Esophagus mucosa (tissue), 1 donor: ENCODE data around the gene PRKAG2. TPM values are rescaled to one million over a fixed set of nuclear protein-coding genes. Genes with fewer than 3 reads are reported as not detected.
A peak's percentile ranks its signal among the peaks of the same experiment; 100 is the strongest.

Experiments used
- ATAC-seq: fragments of 200-7000 bp; cut with Tn5 transposase; one replicate; pipeline ENCODE4 v1.9.1; 2020
- total RNA-seq: library from RNA; stranded (reverse); gene quantifications from one replicate; pipeline ENCODE4 v1.2.4, GENCODE V29; 2023
- donor health status: DM: yes; HTN: yes; CAD: no.

The PRKAG2 gene
- total RNA-seq, 1 donor from 2014 or later = 9.5 TPM

DNA sequence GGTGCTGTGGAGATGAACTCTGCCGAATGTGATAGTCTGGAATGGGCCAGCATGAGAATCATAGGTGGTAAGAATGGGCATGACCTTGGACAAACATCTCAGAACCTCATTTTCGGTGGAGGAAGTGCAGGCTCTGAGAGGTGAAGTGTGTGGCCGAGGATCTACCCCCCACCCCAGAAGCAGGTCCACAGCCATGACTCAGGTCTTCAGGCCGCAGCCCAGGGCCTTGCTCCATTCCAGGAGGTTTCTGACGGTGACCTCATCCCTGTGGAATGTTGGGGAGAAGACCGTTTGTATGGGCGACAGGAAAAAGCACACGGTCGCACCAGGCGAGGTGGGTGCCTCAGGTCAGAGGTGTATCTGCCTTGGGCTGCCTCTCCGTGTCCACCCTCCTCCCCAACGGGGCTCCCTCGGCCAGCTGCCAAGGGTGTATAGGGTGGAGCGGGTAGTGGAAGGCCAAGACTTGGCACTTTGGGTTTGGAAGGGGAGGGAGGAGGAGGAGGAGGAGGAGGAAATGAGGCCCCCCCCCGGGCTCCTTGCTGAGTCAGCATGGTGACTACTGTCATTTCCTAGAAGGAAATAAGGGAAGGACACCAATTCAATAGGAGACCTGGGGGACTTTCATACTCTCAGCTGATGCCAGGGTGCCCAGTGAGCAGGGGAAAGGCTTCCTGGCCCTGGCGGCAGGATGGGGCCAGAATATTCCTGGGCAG is 189.2 kb downstream of the PRKAG2 start:
- ATAC-seq = peak; percentile 75

DNA sequence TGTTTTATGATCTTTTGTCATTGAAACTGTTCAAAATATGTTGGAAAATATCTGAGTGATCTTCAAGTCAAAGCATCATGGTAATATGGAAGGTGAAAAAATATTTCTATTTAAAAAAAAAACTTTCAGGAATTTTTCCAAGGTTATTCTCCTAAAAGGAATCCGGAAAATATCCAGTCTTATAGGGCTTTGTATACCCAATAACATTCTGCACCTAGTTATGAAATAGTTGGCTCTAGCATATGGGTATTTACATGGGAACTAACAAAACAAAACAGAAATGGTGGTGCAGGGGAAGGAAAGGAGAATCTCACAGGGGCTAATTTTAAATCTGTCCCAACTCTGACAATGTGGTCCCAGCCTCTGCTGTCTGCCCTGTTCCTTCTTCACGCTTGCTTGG is 190.1 kb downstream of the PRKAG2 start:
- no peak for ATAC-seq

DNA sequence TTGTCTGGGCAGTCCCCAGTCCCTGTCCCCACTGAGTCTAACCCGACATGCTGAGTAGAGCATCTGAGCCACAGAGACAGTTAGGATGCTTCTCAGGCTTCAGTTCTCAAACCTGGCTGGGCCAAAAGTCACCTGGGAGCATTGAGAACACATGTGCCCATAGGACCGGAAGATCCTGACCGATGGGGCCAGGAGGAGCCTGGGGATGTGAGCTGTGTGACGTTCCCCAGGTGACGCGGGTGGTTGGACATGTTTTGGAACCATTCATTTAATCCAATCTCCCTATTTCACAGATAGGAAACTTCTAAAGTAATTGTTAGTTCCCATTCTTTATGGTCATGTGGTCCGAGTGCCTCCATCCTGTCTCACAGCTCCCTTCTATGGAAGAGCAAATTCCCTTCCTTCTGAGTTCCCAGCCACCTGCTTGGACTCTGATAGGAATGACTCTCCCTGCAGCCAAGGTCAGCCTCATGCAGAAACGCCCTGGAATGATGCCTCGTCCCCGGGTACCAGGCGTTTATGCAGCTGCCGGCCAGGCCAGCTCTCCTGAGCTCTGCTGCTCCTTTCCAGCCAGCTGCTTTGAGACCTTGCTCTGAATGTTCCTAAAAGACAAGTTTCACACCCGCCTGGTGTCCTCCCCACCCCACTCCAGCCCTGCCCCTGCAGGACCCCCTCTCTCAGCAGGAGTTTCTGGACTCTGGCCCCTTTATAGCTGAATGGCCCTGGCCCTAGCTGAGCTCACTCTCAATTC is 190.7 kb downstream of the PRKAG2 start:
- ATAC-seq = no peak

DNA sequence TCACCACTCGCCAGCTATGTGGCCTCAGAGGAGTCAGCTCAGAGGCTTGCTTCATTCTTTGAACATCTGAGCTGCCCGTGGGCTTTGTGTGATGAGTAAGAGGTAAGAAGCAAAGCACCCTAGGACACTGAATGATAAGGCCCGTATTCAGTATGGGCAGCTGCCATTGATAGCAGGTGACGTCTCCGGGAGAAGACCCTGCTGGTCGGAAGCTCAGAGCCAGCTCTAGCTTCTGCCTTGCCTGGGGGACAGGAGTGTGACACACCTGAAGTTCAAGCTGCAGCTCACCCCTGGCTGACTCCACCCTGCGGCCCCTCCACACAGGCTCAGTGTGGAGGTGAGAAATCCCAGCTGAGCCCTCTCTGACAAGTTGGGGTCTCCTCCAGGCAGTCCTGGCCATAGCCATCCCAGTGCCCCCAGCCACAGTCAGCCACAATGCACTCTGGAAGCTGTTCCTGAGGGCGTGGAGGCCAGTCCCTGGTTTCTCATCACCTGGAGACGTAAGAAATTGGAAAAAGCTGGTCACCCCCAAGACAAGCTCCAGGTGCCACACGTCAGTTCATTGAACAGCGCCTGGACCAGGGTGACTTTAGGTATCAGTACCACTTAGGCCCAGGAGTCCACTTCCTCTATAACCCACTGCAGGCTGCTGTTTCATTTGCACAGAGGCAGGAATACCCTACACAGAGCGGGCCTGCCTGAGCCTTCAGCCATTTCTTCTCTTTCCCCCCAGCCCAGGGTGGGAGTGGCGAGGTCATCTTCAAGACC is 192.3 kb downstream of the PRKAG2 start:
- no peak for ATAC-seq

GRCh38 chr7:151683615-151684407 is 193.1 kb downstream of the PRKAG2 start:
- ATAC-seq = no peak

GRCh38 chr7:151682831-151683614 is 193.9 kb downstream of the PRKAG2 start:
- no peak for ATAC-seq

GRCh38 chr7:151681726-151682125 is 195.2 kb downstream of the PRKAG2 start:
- no peak for ATAC-seq

GRCh38 chr7:151680810-151681209 is 196.1 kb downstream of the PRKAG2 start:
- ATAC-seq = no peak

DNA sequence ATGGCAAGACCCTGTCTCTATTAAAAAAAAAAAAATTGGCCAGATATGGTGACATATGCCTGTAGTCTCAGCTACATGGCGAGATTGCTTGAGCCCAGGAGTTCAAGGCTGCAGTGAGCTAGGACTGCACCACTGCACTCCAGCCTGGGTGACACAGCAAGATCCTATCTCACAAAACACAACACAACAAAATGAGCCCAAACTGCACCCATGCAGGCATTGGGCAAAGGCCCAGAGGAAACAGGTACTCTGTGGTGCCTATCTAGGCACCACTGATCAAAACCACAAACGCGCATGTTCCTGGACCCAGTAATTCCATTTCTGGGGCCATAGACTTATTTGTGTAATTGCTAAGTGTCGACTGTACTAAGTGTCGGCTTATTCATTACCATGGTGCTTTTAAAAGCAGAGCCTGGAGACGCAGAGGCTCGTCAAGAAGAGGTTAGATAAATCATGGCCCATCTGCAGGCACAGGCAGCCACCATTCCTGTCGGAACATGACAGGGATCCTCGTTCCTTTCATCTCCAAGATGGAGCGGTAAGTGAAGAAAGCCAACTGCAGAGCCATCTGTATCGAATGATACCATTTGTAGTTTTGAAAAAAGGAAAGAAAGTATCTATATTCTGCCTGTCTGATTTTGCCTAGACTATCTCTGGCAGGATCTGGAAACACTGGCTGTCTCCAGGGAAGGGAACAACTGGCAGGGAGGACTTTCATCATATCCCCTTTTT is 196.9 kb downstream of the PRKAG2 start:
- ATAC-seq = peak; percentile 23

DNA sequence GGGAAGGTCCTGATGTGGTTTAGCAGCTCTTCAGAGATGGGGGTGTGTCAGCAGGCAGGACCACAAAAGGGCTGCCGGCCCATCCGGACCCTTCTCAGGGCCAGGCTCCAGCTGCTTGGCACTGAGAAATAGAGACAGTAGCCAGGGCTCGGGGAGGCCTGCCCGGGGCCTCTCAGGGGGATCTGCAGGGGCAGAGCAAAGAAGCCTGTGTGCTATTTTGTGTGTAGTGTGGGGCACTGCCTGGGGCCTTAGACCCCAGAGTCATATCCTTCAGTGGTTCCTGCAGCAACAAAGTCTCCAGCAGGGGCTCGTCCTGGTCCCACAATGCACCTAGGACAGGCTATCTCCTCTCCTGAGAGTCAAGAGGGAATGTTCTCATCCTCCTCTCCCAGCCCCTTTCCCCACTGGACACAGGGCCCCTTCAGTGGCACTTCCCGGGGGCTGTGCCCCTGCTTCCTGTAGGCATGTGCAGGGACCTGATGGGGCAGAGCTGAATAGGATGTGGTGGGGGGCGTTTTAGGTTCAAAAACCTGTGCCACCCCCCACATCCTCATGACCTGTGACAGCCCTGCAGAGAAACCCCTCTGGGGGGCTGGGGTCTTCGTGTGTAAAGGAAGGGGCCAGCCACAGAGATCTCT is 197.7 kb downstream of the PRKAG2 start:
- no peak for ATAC-seq

DNA sequence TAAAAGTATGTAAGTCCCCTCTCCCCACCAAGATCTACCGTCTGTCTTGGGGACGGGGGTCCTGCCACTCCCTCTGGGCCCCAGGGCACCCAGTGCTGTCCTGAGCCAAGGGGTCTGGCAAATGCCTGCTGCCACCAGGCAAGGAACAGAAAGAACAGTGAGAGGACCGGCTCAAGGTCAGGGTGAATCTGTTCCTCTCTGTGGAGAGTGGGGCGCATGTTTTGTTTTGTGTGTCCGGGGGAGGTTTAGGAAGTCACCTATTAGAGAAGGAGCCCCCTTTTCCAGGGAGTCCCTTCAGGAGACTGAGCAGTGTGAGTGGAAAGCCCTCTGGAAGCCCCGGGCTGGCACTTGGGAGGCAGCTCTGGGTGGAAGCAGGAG is 198.7 kb downstream of the PRKAG2 start:
- ATAC-seq = no peak

- ATAC-seq = peak; percentile 12
These were observed 199.2 kb downstream of the PRKAG2 start for GRCh38 chr7:151677581-151678226.

GRCh38 chr7:151676759-151677158 is 200.2 kb downstream of the PRKAG2 start:
- ATAC-seq = peak; percentile 93

GRCh38 chr7:151675196-151675920 is 201.6 kb downstream of the PRKAG2 start:
- no peak for ATAC-seq

DNA sequence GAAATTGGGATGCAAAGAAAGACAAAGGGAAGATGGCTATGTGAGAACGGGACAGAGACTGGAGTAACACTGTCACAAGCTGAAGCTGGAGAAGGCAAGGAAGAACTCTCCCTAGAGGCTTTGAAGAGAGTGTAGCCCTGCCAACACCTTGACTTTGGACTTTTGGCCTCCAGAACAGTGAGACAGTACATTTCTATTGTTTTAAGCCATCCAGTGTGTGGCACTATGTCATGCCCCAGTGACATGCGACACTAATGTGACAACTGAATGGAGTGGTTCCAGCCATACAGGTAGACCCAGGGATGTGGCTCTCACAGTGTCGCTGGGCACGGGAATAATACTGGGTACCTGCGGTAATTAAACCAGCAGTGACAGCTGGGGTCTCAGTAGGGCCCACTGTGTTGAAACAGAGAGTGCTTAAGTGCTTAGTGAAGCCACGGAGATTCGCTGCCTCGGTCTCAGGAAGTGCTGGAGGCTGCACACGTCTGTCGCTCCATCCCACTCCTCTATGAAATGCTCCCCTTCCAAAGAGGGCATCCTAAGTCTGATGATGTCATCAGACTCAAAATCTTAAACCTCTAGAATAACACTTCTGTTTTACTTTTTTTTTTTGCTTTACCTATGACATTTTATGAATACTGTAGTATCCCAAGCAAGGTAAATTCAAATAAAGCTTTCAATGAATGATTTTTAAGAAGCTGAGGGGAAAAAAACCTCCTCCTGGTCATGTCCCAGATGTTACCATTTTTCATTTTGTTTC is 202.6 kb downstream of the PRKAG2 start:
- no peak for ATAC-seq

DNA sequence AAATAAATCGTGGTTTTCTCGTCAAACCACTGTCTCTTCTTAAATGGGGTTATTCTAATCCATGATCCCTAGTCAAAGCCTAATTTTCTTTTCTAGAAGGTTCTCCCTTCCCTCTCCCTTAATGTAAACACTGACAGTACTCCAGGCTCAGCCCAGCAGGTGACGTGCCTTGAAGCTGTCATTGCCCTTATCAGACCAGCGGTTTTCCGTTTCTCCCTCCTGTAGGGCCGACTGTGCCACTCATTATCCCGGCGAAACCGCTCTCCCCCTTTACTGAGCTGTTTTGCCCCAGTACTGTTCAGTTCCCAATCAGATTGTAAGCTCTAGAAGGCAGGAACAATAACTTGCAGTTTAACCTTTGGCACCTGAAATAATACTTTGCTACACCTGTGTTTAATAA is 203.7 kb downstream of the PRKAG2 start:
- no peak for ATAC-seq

DNA sequence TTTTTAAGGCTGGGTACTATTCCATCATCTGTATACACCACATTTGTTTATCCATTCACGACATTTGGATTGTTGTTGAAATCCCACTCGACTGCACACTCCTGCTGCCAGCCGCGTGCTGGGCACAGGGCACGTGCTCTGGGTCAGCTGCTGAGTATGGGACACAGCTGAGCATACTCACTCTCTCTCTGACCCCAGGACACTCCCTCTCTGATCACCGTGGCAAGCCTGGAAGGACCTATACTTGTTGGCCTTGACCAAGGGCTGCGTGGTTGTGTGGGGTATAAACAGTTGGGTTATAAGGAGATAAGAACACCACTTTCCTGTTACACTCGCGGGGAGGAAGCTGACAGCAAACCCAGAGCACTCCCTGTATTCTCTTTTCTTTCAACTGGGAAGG is 204.2 kb downstream of the PRKAG2 start:
- ATAC-seq = no peak

DNA sequence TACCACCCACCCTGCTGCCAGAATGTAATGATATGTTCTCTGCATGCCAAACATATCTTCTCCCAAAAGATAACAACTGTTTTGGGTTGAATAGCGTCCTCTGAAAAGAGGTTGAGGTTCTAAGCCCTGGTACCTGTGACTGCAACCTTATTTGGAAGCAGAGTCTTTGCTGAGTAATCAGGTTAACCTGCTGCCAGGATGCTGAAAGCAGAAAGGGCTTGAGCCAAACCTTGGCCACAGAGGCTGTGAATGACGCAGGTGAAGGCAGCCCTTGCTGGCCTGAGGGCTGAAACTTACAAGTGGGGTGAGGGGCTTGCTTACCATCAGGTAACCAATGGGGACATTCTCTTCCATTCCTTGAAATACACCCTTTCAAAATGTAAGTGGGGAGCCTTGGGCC is 205.4 kb downstream of the PRKAG2 start:
- ATAC-seq = peak; percentile 69

GRCh38 chr7:151669762-151670161 is 207.2 kb downstream of the PRKAG2 start:
- ATAC-seq = no peak
